Measurements from ENCODE around the gene PGM2. TPM values are rescaled to one million over a fixed set of nuclear protein-coding genes. Genes with fewer than 3 reads are reported as not detected.

PGM2 gene
- total RNA-seq, 8 experiments from 2014 or later = 10.7 to 40.1 (median 12.9) TPM

Other genes with a start within 250 kb of the PGM2 start
- gene RELL1, start 140.3 kb upstream of the PGM2 start, total RNA-seq = 10 to 100 TPM; 11.5 to 34.4 (median 13.3) TPM
- 10 to 100 TPM; 14.3 to 83.6 (median 36.8) TPM for gene TBC1D1, start 64.4 kb downstream of the PGM2 start, total RNA-seq
- gene PTTG2, start 133.7 kb downstream of the PGM2 start, total RNA-seq = 1 to 10 TPM in 1 of 8 experiments, under 1 TPM in 2, not detected in 5; 0.43 to 1.8 (median 0.47) TPM

Data from motor neuron (in vitro differentiated cells).